Ovary (tissue), 10 donors: ENCODE results near the gene NAT8. TPM values are rescaled to one million over a fixed set of nuclear protein-coding genes. Genes with fewer than 3 reads are reported as not detected.
"Not testable (repeated sequence)": the region's sequence is repeated elsewhere in the genome, so short reads cannot be mapped to it uniquely, and the experiment has no call there.

Source experiments
- DNase-seq, 5 donors: peaks; one replicate each; pipeline ENCODE4 v3.0.0-alpha.2; 2019 to 2020
- H3K27ac ChIP-seq, 2 donors: fragments of 200-600 bp; one replicate each; pipeline versions ENCODE4 v1.5.1 to v1.8.0; 2019 to 2022
- H3K27me3 ChIP-seq: fragments of 200-600 bp; one replicate; pipeline ENCODE4 v1.8.0; 2022
- H3K36me3 ChIP-seq: fragments of 200-600 bp; sonication (generic); one replicate; pipeline ENCODE4 v1.5.1; 2019
- H3K4me1 ChIP-seq: one replicate; pipeline ENCODE4 v1.8.1; 2013; ENCODE audit warnings: mild to moderate bottlenecking, moderate library complexity; ENCODE audit not compliant: insufficient read depth
- H3K4me3 ChIP-seq: fragments of 200-600 bp; sonication (generic); one replicate; pipeline ENCODE4 v1.5.1; 2017
- H3K9me3 ChIP-seq, 2 donors: fragments of 200-600 bp in 1 of 2; sonication (generic) in 1 of 2; one replicate each; pipeline versions ENCODE4 v1.5.1 to v1.8.1; 2013 to 2019; ENCODE audit warnings: mild to moderate bottlenecking in 1 of 2, moderate library complexity in 1 of 2
- EP300 ChIP-seq: sonication (generic); formaldehyde crosslinking; IDR thresholded peaks from one replicate; pipeline ENCODE4 v1.6.1; 2017; ENCODE audit warnings: antibody characterized with exemption
- POLR2A ChIP-seq: fragments of 450-650 bp; IDR thresholded peaks from one replicate; pipeline ENCODE4 v1.6.1; 2017; ENCODE audit warnings: antibody characterized with exemption, mild to moderate bottlenecking, moderate library complexity
- WGBS, 3 donors: extraction: QIAGEN DNeasy Blood & Tissue Kit in 1 of 3; methylation state at CpG; one replicate each; pipeline versions ENCODE4 v1.1.5 to v1.1.7; 2013 to 2017; 5-methylcytosine and 5-hydroxymethylcytosine counted together
- intact Hi-C, 4 donors: fragments of 100-400 bp; cut with DNase I; formaldehyde crosslinking; loops; one replicate each; pipeline versions ENCODE4 v1.11.0 to v1.15.1; 2022 to 2023
- long read RNA-seq, 3 donors: library from polyadenylated mRNA in 2 of 3; unstranded in 2 of 3; transcript quantifications; one replicate each; pipeline ENCODE4 v2.0.0 and lab custom pipeline, GENCODE V29; 2021 to 2026
- polyA plus RNA-seq, 2 donors: library from polyadenylated mRNA; stranded (reverse); fragments of 200-250 nt in 1 of 2; fragments of 350-450 nt in 1 of 2; fragmentation: Illumina TruSeq in 1 of 2; extraction: RNeasy Lipid Tissue Mini Kit (QIAGEN cat#74804) in 1 of 2; gene quantifications; one replicate each; pipeline ENCODE4 v1.2.3, GENCODE V29; 2013 to 2014
- total RNA-seq, 7 donors: library from RNA; depleted of rRNA in 2 of 7; stranded (reverse); fragments of >200 nt in 2 of 7; fragmentation: NEBNext Ultra II Directional in 3 of 7; extraction: Animal tissue kit (Norgen Biotek cat#: 25700) in 3 of 7; gene quantifications; one replicate each; pipeline versions ENCODE4 v1.1.0 to v1.2.4, GENCODE V29; 2016 to 2023
- TF ChIP-seq, protein P1 (sequence below), 3 donors: fragments of 450-650 bp in 2 of 3; fragments of 200-600 bp in 1 of 3; IDR thresholded peaks; one replicate each; pipeline versions ENCODE4 v1.5.1 to v1.8.0; 2016 to 2022; ENCODE audit warnings: antibody characterized with exemption in 3 of 3, mild to moderate bottlenecking in 1 of 3
- donor health status: DM: no; HTN: no; CAD: no; lungs with moderate emphysema.
- donor health status: DM: no; HTN: no; CAD: no.
- donor health status: Bipolar disorder and iron deficiency.
- donor health status: DM: yes; HTN: yes; CAD: no.
- donor health status: DM: no; HTN: no; CAD: no.
- donor health status: DM: yes; HTN: yes; CAD: no.

The NAT8 gene, protein sequence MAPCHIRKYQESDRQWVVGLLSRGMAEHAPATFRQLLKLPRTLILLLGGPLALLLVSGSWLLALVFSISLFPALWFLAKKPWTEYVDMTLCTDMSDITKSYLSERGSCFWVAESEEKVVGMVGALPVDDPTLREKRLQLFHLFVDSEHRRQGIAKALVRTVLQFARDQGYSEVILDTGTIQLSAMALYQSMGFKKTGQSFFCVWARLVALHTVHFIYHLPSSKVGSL
- total RNA-seq (1 to 10 TPM in 1 of 7 donors, under 1 TPM in 2, not detected in 4; 0.25 to 1.1 (median 0.82) TPM), polyA plus RNA-seq (under 1 TPM; 0.48 to 0.64 TPM)
- long read RNA-seq, donor 1, result 0 reads
- long read RNA-seq, donor 2, result 0 reads
- long read RNA-seq, donor 3, partial matches to known transcripts, result 0 of 1 reads
- long read RNA-seq, donor 3, other reads (novel, unspliced or antisense), result 1 of 1 reads

GRCh38 chr2:73642338-73643018 lies at the start of gene NAT8:
Gene NAT8, minus strand, starts transcription at chr2:73642422. Its CDS starts 794 bp downstream, at chr2:73641628.
- TF ChIP-seq POLR2A (no peak), EP300 (no peak)
- TF ChIP-seq, protein P1, sequence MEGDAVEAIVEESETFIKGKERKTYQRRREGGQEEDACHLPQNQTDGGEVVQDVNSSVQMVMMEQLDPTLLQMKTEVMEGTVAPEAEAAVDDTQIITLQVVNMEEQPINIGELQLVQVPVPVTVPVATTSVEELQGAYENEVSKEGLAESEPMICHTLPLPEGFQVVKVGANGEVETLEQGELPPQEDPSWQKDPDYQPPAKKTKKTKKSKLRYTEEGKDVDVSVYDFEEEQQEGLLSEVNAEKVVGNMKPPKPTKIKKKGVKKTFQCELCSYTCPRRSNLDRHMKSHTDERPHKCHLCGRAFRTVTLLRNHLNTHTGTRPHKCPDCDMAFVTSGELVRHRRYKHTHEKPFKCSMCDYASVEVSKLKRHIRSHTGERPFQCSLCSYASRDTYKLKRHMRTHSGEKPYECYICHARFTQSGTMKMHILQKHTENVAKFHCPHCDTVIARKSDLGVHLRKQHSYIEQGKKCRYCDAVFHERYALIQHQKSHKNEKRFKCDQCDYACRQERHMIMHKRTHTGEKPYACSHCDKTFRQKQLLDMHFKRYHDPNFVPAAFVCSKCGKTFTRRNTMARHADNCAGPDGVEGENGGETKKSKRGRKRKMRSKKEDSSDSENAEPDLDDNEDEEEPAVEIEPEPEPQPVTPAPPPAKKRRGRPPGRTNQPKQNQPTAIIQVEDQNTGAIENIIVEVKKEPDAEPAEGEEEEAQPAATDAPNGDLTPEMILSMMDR (IDR thresholded peaks at IDR 0.05), result no peak
- intact Hi-C loops, result no loop called here
- Histone ChIP-seq H3K36me3 (no peaks in the 10 kb centered on the region), H3K27ac (peak within 1 kb of the TSS in 1 of 2 donors; percentile 40), H3K27me3 (no peaks in the 10 kb centered on the region), H3K4me1 (peaks cover 34% of the 10 kb centered on the region), H3K9me3 (no peaks in the 10 kb centered on the region), H3K4me3 (no peak within 1 kb of the TSS)
- no peak for DNase-seq
- WGBS, 3 donors, result 25 to 57% (median 32%) methylated on average over 13 of the region's 13 CpGs

DNA sequence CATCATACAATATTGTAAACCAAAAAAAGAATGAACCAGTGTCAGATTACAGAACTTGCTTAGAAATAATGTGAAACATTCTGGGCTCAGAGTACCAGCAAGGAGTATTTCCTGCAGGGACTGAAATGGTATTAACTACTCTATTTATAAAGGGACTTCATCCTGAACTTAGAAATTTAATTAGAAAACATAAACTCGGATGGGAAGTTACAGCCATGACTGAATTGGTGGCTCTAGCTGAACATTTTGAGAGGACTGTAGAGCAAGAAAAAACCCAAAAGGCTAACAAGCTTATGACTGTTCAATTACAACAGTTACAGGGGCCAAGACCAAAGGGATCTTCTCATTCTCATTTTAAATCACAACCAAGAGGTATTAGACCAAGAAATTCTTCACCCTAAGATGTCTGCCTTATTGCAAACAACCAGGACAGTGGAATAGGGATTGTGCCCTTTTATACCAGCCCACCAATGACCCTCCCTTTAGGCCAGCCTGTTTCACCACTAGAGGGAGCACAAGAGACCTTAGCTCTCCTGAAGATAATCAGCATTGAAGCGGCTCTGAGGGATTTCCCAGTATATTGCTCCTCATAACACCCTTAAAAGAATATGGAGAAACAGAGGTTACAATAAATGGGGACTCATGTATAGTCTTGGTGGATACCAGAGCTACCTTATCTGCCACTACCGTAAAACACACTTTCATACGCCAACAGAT lies 48.3 kb upstream of the NAT8 start:
- H3K27me3 ChIP-seq, intact Hi-C loops, H3K4me1 ChIP-seq, DNase-seq, H3K36me3 ChIP-seq, H3K9me3 ChIP-seq, H3K4me3 ChIP-seq, H3K27ac ChIP-seq: not testable (repeated sequence)
- WGBS, 3 donors, result 71 to 80% (median 72%) methylated on average over 4 of the region's 4 CpGs

DNA sequence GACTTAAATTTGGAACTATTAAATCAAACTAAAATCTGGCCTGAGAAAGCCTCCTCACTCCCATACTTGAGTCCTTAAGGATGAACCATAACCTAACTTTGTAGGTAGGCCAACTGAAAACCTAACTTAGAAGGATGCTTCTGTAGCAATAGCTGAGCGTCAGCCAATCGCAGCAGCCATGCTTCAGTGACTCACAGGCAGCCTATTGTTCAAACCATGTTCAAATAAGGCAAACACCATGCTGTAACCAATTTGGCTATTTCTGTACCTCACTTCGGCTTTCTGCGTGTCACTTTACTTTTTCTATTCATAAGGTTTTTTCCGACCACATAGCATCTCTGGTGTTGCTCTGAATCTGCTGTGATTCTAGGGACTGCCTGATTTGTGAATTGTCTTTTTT lies 46.3 kb upstream of the NAT8 start:
- WGBS, 3 donors, result 96 to 99% (median 99%) methylated on average over 5 of the region's 5 CpGs
- H3K4me1 ChIP-seq, result peaks cover 11% of the 10 kb centered on the region
- H3K9me3 ChIP-seq, H3K4me3 ChIP-seq, H3K27me3 ChIP-seq, DNase-seq, H3K36me3 ChIP-seq, H3K27ac ChIP-seq: not testable (repeated sequence)
- intact Hi-C loops, result loop anchor here in 1 of 4 donors (10.0 kb wide), 1 partner anchor 86 kb away; no protein-coding TSS in a partner anchor

GRCh38 chr2:73685764-73686438 lies 43.7 kb upstream of the NAT8 start:
- peaks cover 7% of the 10 kb centered on the region for H3K4me1 ChIP-seq
- 87 to 89% (median 89%) methylated on average over 4 of the region's 4 CpGs for WGBS, 3 donors
- TF ChIP-seq EP300 (no peak), POLR2A (no peak)
- TF ChIP-seq, protein P1 (IDR thresholded peaks at IDR 0.05), result no peak
- H3K9me3 ChIP-seq, result no peaks in the 10 kb centered on the region
- peak in 2 of 5 donors; percentile 36 to 50 for DNase-seq
- no peak overlapping the region for H3K27ac ChIP-seq
- no peaks in the 10 kb centered on the region for H3K36me3 ChIP-seq
- H3K27me3 ChIP-seq, result no peaks in the 10 kb centered on the region
- intact Hi-C loops, result loop anchor here in 1 of 4 donors (10.0 kb wide), 1 partner anchor 89 kb away; no protein-coding TSS in a partner anchor
- no peak overlapping the region for H3K4me3 ChIP-seq

GRCh38 chr2:73684905-73685304 lies 42.7 kb upstream of the NAT8 start:
- H3K4me1 ChIP-seq, H3K36me3 ChIP-seq, H3K27ac ChIP-seq, H3K27me3 ChIP-seq, H3K4me3 ChIP-seq, H3K9me3 ChIP-seq: not testable (repeated sequence)
- DNase-seq, result peak; percentile 51 to 79 (median 65)
- intact Hi-C loops, result loop anchor here in 1 of 4 donors (10.0 kb wide), 1 partner anchor 90 kb away; no protein-coding TSS in a partner anchor
- 14 to 24% (median 15%) methylated on average over 9 of the region's 9 CpGs for WGBS, 3 donors
- TF ChIP-seq, protein P1 (IDR thresholded peaks at IDR 0.05), result peak in 1 of 3 donors; percentile 18

DNA sequence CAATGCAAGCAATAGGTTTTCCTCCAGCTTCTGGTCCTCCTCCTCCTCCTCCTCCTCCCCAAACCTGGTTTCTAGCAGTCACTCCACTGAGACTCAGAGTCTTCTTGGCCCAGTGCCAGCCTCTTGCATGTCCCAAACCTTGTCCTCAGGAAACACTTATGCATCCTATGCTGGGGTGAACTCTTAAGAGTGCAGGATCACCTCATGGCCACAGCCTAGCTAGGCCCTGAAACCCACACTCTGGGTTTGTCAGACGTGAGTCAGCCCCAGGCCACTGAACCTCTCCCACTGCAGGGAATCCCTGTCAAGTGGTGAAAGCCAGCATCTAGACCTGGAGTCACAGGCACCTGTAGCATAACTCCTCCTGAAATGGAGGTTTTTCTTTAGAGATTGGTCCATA lies 42.1 kb upstream of the NAT8 start:
- 67 to 73% (median 69%) methylated on average over 1 of the region's 1 CpG for WGBS, 3 donors
- H3K27ac ChIP-seq, H3K9me3 ChIP-seq, H3K27me3 ChIP-seq, H3K36me3 ChIP-seq, H3K4me3 ChIP-seq, H3K4me1 ChIP-seq: not testable (repeated sequence)
- DNase-seq, result peak in 1 of 5 donors; percentile 51
- intact Hi-C loops, result loop anchor here in 1 of 4 donors (10.0 kb wide), 1 partner anchor 90 kb away; no protein-coding TSS in a partner anchor
